Activated gamma-delta T cell treated with Interleukin-2 at 50 U/mL for 16 hours (primary cell): ENCODE measurements around the gene CLINT1.

ENCODE experiments used
- DNase-seq: peaks from one replicate; pipeline ENCODE4 v3.0.0-alpha.2; 2020

CLINT1 gene

DNA sequence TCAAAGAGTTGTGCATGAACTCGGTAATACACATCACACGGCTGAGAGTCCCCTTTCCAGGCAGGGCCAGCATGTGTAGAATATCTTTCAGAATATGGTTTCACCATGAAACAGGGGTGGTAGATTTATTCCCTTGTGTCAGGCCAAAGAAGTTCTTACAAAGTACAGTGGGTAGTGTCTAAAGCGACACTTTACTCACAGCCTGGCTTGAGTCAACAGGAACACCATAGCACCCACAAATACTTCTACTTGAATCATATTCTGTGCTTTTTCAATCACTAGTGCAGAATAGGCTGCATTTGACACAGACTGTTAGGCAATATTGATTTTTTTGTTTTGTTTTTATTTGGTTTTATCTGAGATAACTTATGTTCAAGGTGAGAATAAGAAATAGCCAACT, 102.8 kb downstream of the CLINT1 start:
- no peak for DNase-seq

GRCh38 chr5:157750320-157750719, 108.6 kb downstream of the CLINT1 start:
- DNase-seq: no peak

DNA sequence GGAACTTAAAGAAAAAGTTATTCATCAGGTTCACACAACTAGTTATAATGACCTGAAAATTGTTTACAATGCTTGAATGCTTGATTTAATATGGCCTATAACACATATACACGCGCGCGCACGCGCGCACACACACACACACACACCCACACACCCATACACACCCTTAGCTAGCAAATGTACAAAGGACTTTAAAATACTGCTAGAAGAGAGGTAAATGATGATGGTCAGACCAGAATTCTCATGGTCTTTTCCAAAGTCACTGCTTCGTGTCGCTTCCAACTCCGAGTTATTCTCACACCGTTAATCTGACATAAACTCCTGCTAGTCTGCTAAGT, 109.5 kb downstream of the CLINT1 start:
- DNase-seq: no peak

GRCh38 chr5:157748760-157749461, 110.0 kb downstream of the CLINT1 start:
- DNase-seq: no peak

DNA sequence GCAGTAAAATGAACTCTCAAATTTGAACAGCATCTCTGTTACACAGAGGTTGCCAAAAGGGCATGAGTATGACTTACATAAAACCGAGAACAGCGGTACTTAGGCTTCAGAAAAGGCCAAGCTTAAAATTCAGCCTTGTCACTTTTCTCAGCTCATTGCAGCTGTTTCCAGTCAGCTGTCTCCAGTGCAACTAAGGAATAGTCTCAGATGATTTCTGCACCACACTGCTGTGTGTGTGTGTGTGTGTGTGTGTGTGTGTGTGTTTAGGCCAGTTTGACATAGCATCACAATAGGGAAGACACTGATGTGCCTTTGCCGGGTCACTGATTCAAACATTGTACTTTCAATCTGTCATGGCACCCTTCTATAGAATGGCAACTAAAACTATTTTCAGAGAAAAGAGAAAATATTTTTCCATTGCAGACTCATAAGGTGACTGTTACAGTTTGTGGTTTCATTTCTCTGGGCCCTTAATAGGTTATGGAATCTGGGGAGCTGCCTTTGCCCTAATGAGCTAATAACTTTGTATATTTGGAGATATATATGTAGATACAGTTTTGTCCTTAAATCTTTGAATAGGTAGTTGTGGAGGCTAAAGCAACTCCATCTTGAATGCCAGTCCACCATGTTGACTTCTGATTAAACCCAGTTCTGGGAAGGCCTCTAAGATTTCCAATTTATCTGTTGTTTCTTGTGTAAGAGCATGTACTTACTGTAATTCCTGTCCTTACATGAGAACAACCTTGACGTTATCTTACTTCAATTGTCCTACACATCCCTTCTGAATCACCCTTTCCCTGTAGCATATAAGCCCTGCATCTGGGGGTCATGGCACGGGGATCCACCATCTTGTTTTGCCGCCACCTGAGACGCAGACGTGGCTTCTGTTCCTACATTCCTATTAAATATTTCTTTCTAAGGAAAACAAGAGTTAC, 110.9 kb downstream of the CLINT1 start:
- no peak for DNase-seq

DNA sequence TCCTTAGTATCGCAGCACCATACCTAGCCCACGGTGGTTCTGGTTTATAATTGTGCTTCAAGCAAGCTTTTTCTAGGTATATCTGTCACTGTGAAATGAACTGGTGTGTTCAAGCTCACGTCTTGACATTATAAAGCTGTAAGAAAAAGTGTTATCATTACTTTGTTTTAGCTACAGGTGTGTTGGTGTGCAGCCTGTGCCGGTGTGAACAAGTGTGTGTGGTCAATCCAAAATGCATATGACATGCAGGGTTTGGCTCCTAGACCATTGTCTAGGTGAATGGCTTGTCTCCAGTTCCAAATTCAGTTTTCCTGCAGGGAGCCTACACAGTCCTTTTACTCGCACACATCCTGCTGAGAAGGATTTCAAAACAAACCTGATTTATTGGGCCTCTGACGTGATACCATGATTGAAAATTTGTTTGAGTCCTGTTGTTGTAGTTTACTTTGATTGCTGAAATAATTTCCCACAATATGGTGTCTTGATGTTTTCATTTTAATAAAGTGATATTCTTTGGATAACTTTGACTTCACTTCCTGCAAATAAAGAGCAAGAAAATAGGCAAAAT, 111.7 kb downstream of the CLINT1 start:
- DNase-seq: no peak

GRCh38 chr5:157745041-157745456, 113.9 kb downstream of the CLINT1 start:
- DNase-seq: no peak

DNA sequence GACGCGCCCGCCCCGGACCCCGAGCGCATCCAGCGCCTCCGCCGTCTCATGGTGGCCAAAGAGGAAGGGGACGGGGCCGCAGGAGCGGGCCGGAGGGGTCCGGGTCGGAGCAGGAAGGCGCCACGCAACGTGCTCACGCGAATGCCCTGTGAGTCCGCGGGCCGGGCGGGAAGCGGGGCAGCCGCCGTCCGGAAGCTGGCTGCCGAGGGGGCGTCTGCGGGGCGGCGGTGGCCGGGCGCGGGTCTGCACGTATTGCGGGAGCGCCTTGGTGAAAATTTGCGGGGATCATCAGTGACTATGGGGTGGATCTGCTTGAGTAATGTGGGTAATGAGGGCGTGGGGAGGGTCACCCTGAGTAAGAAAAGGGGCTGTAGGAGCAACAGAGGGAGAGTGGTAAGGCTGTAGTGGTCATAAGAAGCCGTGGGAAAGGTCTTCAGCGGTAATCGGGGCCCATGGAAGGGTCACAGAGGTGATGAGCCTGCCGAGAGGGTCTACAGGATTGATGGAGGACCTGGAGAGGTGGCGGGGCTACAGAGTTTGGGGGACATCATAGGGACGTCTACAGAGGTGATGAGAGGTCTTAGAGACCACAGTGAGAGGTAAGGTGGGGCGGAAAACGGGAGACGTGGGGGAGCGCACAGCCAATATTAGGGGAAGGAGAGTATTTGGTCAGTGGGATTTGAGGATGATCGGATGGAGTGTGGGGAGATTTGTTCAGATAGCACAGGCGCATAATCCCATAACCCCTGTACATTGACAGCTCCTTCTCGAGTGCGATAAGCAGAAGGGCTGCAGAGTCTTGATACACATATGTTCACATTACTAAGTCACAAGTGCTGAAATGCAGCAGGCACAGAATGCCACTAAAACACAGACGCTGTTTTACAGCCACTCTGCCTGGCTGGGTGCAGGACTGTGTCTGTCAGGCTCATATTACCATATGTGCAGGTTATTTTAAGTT, 114.6 kb downstream of the CLINT1 start:
- no peak for DNase-seq

DNA sequence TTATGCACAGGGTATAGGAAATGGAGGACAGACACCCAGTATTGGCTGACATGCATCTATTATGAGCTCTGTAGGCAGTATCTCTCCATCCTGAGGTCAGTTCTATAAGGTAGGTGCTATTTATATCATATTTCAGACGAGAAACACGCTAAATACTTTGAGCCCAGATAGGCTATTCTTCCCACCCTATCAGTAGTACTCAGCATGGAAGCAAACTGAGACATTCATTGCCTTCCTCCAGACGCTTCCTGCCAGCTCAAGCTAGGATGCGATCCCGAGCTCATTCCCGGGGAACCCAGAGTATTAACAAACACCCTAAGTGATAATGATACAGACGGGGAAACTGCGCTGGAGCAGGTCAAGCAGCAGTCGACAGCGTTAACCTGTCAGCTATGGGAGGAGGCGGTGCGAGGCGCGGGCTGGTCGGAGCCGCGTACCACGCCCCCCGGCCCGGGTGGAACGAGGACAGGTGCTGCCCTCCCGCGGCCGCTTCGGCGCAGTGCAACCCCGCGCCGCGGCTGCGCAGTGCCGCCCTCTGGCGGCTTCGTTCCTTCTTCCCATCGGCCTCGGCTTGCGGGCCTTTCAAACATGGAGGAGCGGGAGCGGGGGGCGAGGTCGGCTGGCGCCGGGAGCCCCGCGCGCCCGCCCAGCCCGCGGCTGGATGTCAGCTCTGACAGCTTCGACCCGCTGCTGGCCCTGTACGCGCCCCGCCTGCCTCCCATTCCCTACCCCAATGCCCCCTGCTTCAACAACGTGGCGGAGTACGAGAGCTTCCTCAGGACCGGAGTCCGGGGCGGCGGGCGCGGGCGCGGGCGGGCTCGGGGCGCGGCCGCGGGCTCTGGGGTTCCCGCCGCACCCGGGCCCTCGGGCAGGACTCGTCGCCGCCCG, 115.5 kb downstream of the CLINT1 start, which contains the start of gene LSM11:
TSS of gene LSM11 (plus strand) at position 550 of the 888 bp plus-strand sequence. CDS start at position 589, 39 bp downstream.
- DNase-seq: peak; percentile 85

DNA sequence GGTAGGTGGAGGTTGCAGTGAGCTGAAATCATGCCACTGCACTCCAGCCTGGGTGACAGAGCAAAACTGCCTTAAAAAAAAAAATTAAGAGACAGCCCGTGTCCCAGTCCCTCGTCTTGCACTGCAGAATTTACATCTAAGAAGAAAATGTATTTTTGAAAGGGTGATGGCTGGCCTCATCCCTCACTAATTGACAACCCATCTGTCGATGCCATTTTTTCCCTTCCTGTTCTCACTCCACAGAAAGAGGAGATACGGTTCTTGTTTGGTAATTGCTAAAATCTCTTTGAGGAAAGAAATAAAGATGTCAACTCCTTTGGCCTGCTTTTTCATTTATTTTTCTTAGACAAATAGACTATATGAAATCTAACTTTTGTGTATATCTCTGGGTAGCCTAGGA, 117.8 kb downstream of the CLINT1 start:
- no peak for DNase-seq

DNA sequence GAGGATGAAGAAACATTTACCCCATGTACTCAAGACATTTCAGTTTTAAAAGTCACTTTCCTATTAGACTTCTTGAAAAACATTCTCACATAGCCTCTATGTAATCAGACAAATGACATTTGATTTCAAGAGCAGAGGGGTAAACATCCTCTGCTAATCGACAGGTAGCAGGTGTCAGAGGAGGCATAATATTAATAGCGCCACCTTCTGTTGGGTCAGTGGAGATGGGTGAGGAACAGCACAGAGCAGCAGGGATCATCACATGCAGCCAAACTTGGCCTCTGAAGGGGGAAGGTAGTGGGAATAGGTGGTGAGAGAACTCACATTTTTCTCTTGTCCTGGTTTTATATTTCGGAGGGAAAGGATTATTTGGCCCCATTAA, 118.7 kb downstream of the CLINT1 start:
- DNase-seq: no peak

- DNase-seq: no peak
Observed at GRCh38 chr5:157739388-157740228, 119.3 kb downstream of the CLINT1 start.

GRCh38 chr5:157735991-157736390, 123.0 kb downstream of the CLINT1 start:
- no peak for DNase-seq
